ENCODE data around the gene ORAI1.
"Not testable (repeated sequence)": the region's sequence is repeated elsewhere in the genome, so short reads cannot be mapped to it uniquely, and the experiment has no call there.

ORAI1 gene

DNA sequence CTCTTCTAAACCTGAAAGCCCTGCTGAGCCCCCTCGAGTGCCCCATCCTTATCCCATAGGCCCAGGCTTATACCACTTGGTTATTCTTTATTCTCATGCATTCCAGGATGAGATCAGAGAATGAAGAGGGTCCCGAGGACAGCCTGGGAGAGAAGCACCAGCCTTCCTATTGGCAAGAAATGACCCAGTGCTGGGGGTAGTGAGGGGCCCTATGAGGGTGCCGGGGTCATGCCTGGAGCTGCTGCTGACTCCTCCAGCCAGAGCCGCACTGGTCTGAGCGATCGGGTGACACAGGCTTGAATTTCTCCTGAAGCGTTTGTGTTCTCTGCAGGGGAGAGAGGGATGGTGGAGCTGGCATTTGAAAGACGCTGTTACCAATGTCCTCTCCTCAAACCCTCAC, 25.0 kb downstream of the ORAI1 start:
- DNase-seq = no peak

DNA sequence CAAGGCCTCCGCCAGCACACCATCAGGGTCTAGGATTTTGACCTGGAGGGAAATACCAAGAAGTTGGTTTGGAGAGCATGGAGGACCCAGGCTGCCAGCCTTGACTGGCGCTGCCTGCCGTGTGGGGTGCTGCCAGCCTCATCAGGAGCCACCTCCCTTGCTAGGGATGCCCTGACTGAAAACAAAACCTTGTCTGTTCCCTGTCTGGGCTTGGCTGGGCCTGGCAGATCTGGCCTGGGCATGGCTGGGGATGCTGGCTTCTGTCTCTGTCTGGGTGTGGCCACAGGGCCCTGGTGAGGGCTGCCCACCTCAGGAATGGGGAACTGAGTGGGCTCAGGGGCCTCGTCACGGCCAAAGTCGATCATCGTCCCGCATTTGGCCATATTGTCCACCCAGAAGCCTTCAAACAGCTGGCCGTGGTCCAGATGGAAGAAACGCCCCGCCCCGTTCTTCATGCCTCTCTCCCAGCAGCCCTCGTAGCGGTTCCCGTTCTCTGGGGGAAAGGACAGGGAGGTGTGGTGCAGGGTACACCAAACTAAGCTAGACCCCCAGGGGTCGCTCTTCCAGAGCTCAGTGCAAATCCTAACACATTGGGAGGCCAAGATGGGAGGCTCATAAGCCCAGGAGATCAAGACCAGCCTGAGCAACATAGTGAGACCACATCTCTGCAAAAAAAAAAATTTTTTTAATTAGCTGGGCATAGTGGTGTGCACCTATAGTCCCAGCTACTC, 26.6 kb downstream of the ORAI1 start:
- no peak for DNase-seq

DNA sequence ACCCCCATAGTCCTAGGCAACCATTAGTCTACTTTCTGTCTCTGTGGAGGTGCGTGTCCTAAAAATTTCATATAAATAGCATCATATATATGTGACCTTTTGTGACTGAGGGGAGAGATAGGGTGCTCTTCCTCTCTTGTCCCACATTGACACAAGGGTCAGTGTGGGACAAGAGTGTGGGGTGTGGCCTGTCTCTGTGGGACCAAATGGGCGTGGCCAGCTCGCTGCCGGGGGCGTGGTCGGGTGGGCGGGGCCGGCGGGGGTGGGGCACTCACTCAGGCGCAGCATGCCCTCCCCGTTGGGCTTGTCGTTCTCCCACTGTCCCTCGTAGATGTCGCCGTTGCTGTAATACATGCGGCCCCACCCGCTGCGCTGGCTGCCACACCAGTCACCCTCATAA, 27.7 kb downstream of the ORAI1 start:
- no peak for DNase-seq

DNA sequence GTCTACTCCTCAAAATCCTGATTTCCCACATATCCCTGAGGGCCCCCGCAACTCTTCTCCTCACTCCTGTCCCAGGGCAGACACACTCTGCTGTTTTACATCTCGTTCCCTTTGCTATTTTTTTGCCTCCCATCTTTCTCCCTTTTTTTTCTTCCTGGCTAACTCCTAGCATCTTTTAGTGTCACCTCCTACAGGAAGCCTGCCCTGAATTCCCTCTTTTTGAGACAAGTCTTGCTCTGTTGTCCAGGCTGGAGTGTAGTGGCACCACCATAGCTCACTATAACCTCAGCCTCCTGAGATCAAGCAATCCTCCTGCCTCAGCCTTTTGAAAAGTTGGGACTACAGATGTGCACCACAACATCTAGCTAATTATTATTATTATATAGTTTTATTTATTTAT, 29.8 kb downstream of the ORAI1 start:
- no peak for DNase-seq

DNA sequence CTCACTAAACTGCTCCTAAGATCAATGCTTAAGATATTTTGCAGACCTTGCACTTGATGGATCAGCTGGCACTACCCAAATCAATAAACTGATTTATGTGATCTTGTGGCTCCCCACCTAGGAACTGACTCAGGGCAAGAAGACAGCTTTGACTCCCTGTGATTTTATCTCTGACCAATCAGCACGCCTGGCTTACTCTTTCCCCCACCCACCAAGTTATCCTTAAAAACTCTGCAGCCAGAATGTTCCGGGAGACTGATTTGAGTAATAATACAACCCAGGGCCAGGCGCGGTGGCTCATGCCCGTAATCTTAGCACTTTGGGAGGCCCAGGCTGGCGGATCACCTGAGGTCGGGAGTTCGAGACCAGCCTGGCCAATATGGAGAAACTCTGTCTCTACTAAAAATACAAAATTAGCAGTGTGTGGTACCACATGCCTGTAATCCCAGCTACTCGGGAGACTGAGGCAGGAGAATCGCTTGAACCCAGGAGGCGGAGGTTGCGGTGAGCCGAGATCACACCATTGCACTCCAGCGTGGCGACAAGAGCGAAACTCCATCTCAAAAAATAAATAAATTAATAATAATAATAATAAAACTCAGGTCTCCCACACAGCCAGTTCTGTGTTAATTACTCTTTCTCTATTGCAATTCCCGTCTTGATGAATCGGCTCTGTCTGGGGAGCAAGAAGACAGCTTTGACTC, 31.1 kb downstream of the ORAI1 start:
- no peak for DNase-seq

DNA sequence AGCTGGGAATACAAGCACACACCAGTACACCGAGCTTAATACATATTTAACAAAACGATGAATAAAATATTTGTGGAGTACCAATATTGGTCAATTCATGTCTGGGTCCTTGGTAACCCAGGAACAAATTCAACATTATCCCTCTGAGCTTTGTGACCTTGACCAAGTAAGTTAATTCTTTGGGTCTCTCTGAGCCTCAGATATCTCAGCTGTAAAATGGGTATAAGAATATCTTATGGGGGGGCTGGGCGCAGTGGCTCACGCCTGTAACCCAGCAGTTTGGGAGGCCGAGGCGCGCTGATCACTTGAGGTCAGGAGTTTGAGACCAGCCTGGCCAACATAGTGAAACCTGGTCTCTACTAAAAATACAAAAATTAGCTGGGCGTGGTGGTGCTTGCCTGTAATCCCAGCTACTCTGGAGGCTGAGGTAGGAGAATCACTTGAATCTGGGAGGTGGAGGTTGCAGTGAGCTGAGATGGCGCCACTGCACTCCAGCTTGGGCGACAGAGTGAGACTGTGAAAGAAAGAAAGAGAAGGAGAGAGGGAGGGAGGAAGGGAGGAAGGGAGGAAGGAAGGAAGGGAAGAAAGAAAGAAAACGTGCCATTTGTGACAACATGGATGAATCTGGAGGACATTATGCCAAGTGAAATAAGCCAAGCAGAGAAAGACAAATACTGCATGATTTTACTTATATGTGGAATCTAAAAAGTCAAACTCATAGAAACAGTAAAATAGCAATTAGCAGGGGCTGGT, 35.2 kb downstream of the ORAI1 start:
- DNase-seq = not testable (repeated sequence)

DNA sequence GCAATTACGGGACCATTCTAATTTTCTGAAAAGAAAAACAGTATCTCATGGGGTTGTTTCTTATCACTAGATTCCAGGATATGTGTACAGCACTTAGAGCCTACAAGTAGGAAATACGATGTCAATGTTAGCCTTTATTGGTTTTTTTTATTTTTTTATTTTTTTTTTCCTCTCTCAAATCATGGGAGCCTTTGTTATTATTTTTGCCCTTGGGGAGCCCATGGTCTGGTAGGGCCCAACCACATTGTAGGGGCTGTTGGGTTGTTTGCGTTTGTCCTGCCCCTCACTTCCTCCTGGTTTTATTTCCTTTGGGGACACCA, 37.2 kb downstream of the ORAI1 start:
- DNase-seq = no peak

DNA sequence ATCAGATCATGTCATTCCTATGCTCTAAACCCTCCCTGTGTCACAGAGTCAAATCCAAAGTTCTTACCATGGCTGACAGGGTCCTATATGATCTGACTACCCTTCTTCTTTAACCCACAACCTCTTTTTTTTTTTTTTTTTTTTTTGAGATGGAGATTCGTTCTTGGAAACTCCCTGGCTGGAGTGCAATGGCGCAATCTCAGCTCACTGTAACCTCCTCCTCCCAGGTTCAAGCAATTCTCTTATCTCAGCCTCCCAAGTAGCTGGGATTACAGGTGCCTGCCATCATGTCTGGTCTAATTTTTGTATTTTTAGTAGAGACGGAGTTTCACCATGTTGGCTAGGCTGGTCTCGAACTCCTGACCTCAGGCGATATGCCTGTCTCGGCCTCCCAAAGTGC, 40.5 kb downstream of the ORAI1 start:
- DNase-seq = not testable (repeated sequence)

DNA sequence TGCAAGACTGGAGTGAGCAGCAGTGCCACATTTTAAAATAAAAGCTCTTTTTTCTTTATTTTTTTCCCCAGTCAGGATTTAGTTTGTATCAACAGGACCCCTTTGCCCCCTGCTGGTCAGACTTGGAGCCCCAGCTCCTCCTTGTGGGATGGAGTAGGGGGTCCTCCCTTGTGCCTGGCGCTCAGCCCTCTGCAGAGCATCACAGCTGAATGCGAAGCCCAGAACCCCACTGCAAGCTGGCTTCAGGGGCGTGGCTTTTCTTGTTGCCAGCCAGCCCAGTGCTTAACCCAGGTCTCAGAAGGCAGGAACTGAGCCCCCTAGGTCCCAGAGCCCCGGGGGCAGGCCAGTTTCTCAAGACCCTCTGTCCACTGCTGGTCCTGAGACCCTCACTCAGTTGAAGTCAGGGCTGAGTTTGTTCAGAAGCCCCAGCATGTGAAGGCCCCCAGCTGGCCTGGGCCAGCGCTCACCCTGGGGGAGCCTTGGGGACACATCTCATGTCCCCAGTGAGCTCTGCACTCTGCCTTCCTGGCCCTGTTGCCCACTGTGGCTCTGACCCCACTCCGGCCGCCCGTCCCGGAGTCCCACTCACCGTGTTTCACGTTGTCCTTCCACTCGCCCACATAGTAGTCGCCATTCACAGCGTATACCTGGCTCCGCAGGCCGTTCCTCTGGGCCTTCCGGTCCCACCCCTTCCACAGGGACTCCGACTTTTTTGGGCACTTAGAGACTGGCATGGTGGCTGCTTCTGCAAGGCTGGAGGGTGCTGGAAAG, 42.6 kb downstream of the ORAI1 start:
- DNase-seq = peak; percentile 55

DNA sequence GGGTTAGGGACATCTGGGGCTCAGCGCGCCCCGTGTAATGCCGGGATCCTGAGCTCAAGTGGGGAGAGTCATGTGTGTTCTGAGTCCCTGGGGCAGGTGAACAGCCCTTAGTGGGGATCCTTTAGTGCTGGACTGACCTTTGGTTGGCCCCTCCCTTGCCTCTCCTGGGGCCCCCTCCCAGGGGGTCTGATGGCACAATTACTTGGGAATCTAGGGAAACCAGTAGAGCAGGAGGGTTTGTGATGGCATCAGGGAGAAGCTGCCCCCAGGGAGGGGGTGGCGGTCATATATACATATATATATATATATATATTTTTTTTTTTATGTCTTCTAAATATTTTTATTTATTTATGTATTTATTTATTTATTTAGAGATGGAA, 43.2 kb downstream of the ORAI1 start, which contains the start of gene MORN3:
MORN3 (minus strand) TSS at position 134 of the 380 bp plus-strand sequence. CDS start 171 bp downstream, outside the sequence.
- no peak for DNase-seq

DNA sequence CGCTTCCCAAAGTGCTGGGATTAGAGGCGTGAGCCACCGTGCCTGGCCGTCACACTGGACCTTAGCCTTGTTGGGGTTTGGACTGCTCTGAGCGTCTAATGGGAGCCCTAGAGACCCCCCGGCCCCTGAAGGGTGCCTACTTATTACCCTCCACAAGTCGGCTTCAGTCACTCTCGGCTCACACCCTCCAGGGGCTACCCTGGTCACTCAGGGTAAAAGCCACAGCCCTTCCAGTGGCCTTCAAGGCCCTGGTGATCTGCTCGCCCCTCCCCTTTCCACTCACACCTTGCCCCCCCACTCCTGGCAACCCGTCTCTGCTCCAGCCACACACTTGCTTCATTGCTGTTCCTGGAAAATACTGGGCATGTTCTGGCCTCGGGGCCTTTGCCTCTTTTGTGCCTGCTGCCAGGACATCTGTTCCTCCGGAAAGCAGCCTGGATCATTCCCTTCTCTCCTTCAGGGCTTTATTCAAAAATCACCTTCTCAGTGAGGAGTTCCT, 46.7 kb downstream of the ORAI1 start:
- no peak for DNase-seq

DNA sequence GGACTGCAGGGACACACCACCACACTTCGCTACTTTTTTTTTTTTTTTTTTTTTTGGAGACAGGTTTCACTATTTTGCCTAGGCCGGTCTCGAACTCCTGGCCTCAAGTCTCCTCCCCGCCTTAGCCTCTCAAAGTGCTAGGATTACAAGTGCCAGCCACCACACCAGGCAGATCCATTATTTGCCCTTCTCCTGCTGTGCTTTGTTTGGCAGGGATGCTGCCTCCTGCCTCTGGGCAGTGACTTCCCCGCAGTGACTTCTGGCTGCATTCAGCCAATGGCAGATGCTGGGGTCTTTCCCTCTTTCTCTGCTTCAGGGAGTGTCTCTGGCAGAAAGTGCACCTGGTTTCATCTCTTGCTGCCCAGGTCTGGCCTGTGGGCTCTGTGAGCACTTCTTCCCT, 49.9 kb downstream of the ORAI1 start:
- DNase-seq = no peak

DNA sequence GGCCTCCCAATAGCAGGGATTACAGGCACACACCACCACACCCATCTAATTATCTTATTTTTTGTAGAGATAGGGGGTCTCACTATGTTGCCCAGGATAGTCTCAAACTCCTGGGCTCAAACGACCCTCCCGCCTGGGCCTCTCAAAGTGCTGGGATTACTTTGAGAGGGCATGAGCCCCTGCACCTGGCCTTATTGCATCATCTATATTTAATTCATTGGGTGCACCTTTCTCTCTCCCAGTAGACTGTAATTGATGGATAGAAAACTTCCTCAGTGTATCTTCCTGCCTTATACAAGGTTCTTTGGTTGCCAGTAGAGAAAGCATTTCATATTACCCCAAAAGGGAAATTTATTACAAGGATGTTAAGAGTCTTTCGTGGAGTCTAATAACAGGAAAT, 52.0 kb downstream of the ORAI1 start:
- no peak for DNase-seq

DNA sequence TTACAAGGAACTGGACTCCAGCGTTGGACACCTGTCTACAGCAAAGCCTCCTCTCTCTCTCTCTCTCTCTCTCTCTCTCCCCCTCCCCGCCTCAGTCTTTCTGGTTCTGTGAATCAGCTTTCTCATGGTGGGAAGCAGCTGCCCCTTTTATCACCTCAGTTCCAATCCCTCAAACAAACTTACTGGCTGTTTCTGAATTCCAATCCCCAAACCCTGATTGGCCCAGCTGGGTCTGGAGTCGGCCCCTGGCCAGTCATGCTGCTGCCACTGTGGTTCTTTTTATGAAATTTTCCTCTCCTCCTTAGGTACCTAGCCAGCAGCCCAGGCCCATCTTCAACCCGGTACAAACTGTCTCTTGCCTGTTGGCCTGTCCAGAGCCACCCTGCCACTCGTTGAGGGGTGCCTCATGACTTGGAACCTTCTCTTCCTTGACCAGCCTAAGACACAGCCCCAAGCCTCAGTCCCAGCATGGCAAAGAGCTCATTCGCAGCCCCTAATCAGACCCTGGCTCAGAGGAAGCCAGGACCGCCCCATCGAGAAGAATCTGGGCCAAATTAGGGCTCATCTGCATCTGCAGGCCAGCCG, 52.5 kb downstream of the ORAI1 start:
- no peak for DNase-seq

DNA sequence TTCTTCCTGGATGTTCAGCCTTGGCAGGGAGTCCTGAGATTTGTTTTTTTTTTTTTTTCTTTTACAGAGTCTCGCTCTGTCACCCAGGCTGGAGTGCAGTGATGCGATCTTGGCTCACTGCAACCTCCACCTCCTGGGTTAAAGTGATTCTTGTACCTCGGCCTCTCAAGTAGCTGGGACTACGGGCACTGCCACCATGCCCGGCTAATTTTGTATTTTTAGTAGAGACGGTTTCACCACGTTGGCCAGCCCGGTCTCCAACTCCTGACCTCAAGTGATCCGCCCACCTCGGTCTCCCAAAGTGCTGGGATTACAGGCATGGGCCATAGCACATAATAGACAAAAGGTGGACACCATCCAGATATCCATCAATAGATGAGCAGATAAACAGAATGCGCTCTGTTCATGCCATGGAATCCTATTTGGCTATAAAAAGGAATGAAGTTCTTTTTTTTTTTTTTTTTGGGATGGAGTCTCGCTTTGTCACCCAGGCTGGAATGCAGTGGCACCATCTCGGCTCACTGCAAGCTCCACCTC, 53.4 kb downstream of the ORAI1 start:
- DNase-seq = not testable (repeated sequence)

DNA sequence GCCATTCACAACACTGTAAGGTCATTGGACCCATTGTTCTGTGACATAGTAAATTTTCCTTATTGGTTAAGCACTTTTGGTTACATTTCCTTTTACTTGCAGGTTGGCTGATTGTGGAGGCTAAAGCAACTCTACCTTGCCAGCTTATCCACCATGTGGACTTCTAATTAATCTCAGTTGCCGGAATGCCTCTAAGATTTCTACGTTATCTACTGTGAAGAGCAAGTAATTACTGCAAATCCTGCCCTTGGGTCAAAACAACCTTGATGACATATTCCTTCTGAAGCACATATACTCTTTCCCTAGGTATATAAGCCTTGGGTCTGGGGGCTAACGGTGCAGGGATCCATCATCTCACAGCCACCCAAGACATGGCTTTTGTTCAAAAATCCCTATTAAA, 62.6 kb downstream of the ORAI1 start:
- DNase-seq = no peak

DNA sequence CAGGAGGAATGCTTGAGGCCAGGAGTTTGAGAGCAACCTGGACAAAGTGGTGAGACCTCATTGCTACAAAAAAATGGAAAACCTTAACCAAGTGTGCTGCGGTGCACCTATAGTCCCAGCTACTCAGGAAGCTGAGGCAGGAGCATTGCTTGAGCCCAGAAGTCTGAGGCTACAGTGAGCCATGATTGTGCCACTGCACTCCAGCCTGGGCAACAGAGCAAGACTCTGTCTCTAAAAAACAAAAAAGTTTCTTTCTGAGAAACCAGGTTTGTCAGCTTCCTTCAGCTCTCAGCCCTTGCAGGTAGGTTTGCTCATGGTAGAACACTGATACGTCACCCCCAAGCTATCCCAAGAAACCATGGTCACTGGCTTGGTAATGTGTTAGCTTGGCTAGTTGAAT, 63.1 kb downstream of the ORAI1 start:
- DNase-seq = no peak
